NCI-H2227 (cell line): ENCODE measurements around the gene CCDC175.

Source experiments
- DNase-seq: peaks from one replicate; lab custom pipeline; 2025; ENCODE audit not compliant: unreplicated experiment; lab: John Stamatoyannopoulos, UW

The CCDC175 gene

GRCh38 chr14:59576332-59577294 is at the start of gene CCDC175:
Gene CCDC175 (minus strand): TSS chr14:59576812. CDS start chr14:59576775, 37 bp downstream.
- peak; percentile 96 for DNase-seq

- DNase-seq, result no peak
Measured at GRCh38 chr14:59622631-59623030, 46.0 kb upstream of the CCDC175 start.

- no peak for DNase-seq
Measured at GRCh38 chr14:59619061-59619460, 42.4 kb upstream of the CCDC175 start.

- DNase-seq, result no peak
Measured at GRCh38 chr14:59601056-59601455, 24.4 kb upstream of the CCDC175 start.

GRCh38 chr14:59600211-59600945 is 23.8 kb upstream of the CCDC175 start:
- no peak for DNase-seq

GRCh38 chr14:59595071-59595470 is 18.5 kb upstream of the CCDC175 start:
- DNase-seq, result no peak

- DNase-seq, result no peak
Measured at GRCh38 chr14:59591641-59592370, 15.2 kb upstream of the CCDC175 start.

- no peak for DNase-seq
Measured at GRCh38 chr14:59588101-59588500, 11.5 kb upstream of the CCDC175 start.

- no peak for DNase-seq
Measured at GRCh38 chr14:59585891-59586554, 9.4 kb upstream of the CCDC175 start.

- DNase-seq, result peak; percentile 13
Measured at GRCh38 chr14:59583755-59584154, 7.1 kb upstream of the CCDC175 start.

- DNase-seq, result no peak
Measured at GRCh38 chr14:59582845-59583509, 6.4 kb upstream of the CCDC175 start.

GRCh38 chr14:59582161-59582560 is 5.5 kb upstream of the CCDC175 start:
- no peak for DNase-seq

- no peak for DNase-seq
Measured at GRCh38 chr14:59580911-59581310, 4.3 kb upstream of the CCDC175 start.

- no peak for DNase-seq
Measured at GRCh38 chr14:59570122-59570521, 6.5 kb downstream of the CCDC175 start.

GRCh38 chr14:59566725-59567124 is 9.9 kb downstream of the CCDC175 start:
- DNase-seq, result no peak

- no peak for DNase-seq
Measured at GRCh38 chr14:59566296-59566695, 10.3 kb downstream of the CCDC175 start.

GRCh38 chr14:59565087-59565486 is 11.5 kb downstream of the CCDC175 start:
- DNase-seq, result no peak

- DNase-seq, result peak; percentile 9
Measured at GRCh38 chr14:59564366-59564765, 12.2 kb downstream of the CCDC175 start.

- DNase-seq, result no peak
Measured at GRCh38 chr14:59547310-59547709, 29.3 kb downstream of the CCDC175 start.

- DNase-seq, result no peak
Measured at GRCh38 chr14:59543873-59544272, 32.7 kb downstream of the CCDC175 start.
